T-helper 1 cell treated with Interleukin-12 subunit alpha and Interleukin-12 subunit beta and Interleukin-4 antibody, amounts not matched to agents 30 ng/mL and 1 ng/mL, for 36 hours (primary cell): ENCODE measurements around the gene AFF3. TPM values are rescaled to one million over a fixed set of nuclear protein-coding genes. Genes with fewer than 3 reads are reported as not detected.
"Not testable (repeated sequence)": the region's sequence is repeated elsewhere in the genome, so short reads cannot be mapped to it uniquely, and the experiment has no call there.

Source experiments
- intact Hi-C: fragments of 100-400 bp; cut with micrococcal nuclease; formaldehyde crosslinking; loops from one replicate; pipeline ENCODE4 v1.15.1; 2024
- total RNA-seq: library from RNA; stranded (reverse); gene quantifications from 2 replicates; pipeline ENCODE4 v1.2.3, GENCODE V29; 2022

AFF3 gene
- total RNA-seq, 1 donor from 2014 or later, result 1.2 TPM

- intact Hi-C loops, result no loop called here
These were observed 35.0 kb downstream of the AFF3 start for GRCh38 chr2:100107440-100107839.

DNA sequence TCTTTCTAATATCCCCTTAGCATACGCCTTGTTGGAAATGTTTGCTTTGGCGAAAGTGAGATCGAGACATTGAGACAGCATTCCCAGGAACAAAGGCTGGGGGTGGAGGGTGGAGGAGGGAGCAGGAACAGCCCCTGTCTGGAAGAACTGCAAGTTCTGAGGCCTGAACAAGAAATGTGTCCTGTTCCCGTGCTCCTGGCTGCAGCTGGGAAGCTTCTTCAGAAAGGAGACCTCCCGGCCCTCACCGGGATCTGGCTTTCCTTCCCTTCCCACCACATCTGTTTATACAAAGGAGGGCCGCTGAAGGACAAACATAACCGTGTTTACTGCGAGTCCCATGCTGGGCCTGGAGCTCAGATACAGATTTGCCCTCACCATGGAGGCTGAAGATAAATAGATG lies 35.9 kb downstream of the AFF3 start:
- intact Hi-C loops, result no loop called here

DNA sequence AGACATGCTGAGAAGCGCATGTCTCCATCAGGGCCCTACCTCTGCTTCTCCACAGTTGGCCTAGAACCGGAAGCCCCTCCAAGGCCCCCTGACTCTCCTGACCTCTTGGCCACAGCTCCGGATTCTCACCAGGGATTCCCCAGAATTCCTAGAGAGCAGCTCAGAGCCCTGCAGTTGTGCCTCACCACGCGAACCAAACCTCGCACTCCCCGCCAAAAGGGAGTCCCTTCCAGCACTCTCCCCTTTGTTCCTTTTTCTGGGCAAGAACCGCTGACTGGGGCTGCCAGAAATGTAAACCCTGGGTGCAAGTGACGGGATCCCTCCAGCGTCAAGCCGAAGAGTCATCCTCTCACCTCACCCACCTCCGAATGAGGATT lies 36.7 kb downstream of the AFF3 start:
- intact Hi-C loops, result no loop called here

DNA sequence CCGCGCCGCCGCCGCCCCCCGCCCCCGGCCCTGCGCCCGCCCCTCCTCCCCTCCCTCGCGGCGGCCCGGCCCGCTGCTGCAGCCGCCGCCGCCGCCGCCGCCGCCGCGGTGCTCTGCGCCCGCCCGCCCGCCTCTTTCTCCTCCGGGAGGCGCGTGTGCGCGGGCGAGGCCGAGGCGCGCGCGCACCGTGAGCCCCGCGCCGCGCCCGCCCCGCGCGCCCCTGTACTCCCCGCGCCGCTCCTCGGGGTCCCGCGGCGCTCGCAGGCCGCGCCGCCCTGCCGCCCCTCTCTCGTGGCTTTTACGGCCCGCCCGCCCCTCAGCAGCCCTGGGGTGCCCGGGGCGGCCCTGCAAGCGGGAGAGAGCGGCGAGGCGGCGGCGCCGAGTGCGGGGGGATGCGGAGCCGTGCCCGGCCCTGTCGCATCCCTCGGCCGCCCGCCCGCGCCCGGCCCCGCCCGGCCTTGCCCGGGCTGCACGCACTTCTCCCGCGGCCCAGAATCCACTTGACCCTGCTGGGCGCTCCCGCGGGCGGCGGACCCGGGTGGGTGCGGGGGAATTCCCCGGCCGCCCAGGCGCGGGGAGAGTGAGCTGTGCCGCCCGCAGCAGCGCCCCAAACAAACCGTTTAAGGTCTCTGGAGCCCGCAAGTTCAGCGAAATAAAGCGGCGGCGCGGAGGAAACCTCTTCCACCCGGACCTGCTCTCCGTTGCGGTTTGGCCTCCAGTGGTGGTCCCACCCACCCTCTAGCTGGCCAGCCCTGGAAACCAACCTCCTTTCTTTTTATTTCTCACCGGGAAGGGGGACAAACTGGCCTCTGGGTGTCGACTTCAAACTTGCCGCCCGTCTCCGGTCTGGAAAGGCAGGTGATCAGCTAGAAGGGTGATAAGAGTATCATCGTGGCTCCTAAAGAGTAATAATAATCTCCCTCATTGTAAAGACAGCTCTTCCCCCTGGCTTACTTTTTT lies 37.4 kb downstream of the AFF3 start:
- intact Hi-C loops, result no loop called here

DNA sequence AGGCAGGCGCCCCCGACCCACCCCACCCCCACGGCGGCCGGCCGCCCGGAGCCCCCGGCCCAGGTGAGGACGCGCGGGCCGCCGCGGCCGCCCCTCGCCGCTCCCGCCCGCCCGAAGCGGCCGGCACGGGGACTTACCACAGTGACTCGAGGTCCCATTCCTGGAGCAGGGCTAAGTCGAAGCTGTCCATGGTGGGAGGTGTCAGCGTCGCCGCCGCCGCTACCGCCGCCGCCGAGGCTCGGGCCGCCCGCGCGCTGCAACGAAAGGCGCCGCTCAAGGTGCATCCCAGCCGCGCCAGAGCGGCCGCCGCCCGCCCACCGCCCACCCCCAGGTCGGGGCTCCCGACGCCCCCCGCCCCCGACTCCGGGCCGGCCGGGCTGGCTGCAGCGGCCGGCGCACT lies 38.1 kb downstream of the AFF3 start:
- intact Hi-C loops, result not testable (repeated sequence)

GRCh38 chr2:100103527-100104252 lies 38.7 kb downstream of the AFF3 start:
- intact Hi-C loops, result not testable (repeated sequence)

DNA sequence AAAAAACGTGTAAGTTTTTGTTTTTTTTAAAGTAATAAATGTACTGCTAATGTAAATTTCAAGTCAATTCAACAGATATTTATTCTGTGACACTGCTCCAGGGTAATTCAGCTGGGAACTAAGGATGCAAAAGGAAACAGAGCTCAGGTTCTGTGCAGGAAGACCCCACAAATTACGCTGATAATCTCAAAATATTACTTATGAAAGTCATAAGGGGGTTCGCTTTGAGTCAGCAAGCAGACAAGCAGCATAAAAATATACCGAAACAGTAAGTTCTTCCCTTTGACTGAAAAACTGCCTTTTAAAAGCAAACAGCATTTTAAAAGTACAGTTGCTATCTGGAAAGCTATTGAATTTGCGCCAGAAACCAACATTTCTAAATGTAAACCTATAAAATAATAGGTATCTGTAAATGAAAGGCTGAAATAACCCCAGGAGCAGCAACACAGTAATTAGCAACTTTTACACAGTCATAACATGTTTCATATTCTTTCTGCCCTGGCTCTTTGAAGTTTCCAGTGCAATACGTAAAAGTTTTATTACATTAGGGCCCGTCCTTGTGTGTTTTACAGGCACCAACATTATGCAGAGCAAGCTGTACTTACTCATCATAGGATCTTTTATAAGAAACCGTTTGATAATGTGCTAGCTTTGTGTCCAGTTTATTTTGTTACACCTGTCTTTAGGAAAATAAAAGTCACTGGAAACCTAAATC lies 39.8 kb downstream of the AFF3 start:
- intact Hi-C loops, result not testable (repeated sequence)

DNA sequence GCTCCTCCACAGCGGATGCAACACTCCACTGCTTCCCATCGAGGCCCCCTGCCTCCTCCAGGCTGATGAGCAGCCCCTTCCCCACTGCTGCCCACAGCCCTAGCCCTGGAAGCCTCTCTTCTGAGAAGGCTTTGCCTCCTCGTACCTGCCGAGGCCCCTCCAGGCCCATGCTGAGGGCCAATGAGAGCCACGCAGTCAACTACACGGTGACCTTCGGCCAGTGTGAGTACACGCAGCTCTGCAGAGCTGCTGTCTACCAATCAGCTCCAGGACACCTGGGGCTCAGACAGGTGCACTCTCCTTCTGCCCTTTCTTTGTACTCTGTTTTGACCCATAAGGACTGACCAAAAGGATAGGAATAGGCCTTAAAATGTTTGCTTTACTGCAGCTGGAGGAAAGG lies 43.5 kb downstream of the AFF3 start:
- intact Hi-C loops, result not testable (repeated sequence)

DNA sequence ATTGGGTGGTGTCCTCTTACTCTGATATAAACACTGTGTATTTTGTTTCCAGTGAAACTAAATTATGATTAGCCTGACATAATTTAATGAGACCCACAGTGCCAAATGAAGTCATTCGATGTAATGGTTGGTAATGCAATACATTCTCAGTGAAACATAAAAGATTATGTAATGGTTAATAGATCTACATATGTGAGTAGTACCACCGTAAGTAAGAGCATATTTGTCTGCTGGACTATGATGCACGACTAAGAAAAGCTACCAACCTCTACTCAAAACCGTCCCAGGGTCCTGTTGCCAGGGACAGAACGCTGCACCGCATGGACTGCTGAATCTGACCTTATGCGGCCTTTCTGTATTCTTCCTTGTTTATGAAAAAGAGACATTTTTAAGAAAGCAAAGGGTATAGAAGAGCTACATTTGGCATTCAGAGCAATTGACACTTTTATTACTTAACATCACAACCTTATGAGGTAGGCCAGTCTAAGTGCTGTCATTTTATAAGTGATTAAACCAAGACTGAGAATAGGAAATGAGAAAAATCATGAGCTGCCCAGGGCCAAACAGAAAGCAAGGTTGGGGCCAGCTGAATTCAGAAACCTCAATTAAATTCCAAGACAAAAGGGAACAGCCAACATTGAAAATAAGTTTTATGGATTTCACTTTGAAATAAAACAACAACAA lies 44.6 kb downstream of the AFF3 start:
- intact Hi-C loops, result not testable (repeated sequence)

DNA sequence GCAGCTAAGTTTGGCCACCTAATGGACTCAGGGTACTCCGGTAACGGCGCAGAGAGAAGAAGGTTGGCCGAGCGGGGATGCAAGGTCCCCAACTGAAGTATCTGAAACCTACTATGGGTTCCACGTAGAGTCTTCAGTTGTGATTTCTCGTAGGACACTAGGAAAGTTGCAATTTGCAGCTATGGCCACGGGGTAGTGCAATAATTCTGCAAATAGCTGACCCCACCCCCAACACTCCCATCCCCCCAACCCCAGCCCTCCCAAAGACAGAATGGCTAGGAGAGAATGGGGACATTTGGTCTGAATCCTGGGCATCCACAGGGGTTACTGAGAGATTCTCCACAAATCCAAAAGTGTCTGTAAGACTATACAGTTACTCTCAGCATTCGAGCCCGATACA lies 46.5 kb downstream of the AFF3 start:
- intact Hi-C loops, result not testable (repeated sequence)

DNA sequence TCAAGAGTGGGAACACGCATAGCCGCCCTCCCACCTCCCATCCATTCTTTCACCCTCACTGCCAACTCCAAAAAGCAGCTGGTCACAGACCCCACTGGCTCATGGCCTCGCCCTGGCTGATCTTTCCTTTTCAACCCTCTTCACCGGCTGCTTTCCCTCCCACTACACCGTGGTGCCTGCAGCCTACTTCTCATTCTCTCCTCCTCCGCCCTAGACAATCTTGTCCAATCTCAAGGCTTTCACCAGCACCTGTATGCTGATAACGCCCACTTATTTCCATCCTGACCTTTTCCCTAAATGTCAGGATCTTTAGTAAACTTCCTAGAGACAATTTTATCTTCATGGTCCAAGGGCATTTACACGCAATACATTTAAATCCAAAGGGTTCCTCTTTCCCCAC lies 50.6 kb downstream of the AFF3 start:
- intact Hi-C loops, result not testable (repeated sequence)

GRCh38 chr2:100085744-100086143 lies 56.6 kb downstream of the AFF3 start:
- intact Hi-C loops, result not testable (repeated sequence)

GRCh38 chr2:100083421-100084216 lies 58.8 kb downstream of the AFF3 start:
- intact Hi-C loops, result not testable (repeated sequence)

GRCh38 chr2:100082302-100082978 lies 60.0 kb downstream of the AFF3 start:
- intact Hi-C loops, result not testable (repeated sequence)

DNA sequence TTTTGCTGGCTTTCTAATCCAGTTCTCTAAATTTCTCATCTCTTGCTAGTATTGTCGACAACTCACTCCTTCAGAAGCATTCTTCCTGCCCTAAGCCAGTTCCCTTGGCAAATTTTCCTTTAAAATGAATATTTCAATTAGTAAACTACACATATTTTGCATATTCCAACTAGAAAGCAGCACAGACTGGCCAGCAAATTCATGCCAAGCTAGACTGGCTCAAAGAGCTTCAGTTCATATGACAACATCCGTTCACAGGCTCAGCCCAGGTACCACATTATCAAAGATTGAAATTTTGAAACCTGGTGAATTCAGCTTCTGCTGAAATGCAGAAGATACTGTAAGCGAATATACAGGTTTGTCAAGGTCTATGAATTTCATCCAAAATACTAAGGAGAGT lies 64.5 kb downstream of the AFF3 start:
- intact Hi-C loops, result no loop called here

DNA sequence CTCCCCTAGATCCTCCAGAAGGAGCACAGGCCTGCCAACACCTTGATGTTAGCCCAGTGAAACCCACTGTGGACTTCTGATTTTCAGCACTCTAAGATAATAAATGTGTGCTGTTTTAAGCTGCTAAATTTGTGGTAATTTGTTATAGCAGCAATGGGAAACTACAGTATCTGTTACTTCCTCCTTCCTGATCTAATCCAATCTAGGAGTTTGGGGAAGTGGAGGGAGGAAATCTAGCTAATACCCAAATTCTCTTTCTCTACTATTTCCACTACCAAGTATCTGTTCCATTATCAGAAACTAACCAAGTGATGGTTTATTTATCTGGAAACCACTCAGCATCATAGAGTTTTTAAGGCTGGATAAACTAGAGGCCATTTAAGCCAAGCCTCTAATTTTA lies 64.9 kb downstream of the AFF3 start:
- intact Hi-C loops, result no loop called here

DNA sequence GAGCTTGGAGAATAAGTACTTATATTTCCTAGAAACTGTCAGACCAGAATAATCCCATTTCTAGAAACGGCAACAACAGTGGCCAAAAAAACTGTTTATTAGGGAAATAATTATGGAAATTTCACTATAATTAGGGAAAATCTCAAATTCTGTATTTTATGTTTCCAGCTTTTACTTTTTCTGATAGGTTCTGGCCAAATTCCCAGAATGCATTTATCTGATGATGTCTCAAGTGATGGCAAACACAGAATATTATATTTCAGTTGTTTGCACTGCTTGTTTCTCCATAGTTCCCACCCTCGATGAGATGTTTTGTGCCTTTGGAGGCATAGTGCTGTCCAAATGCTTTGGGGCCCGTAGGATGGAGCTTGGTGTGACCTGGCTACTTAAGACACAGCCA lies 66.9 kb downstream of the AFF3 start:
- intact Hi-C loops, result no loop called here

- intact Hi-C loops, result no loop called here
These were observed 69.3 kb downstream of the AFF3 start for GRCh38 chr2:100073110-100073509.

GRCh38 chr2:100072503-100072902 lies 69.9 kb downstream of the AFF3 start:
- intact Hi-C loops, result no loop called here
